Breast epithelium (tissue), 3 donors: Measurements from ENCODE around the gene TRERF1.

ENCODE experiments used
- CTCF ChIP-seq, 3 donors: fragments of 450-650 bp; IDR thresholded peaks; one replicate each; pipeline ENCODE4 v1.5.1; 2016 to 2017; ENCODE audit warnings: antibody characterized with exemption in 3 of 3, mild to moderate bottlenecking in 3 of 3, moderate library complexity in 3 of 3
- POLR2A ChIP-seq: fragments of 450-650 bp; IDR thresholded peaks from one replicate; pipeline ENCODE4 v1.6.1; 2016; ENCODE audit warnings: antibody characterized with exemption, mild to moderate bottlenecking, moderate library complexity
- POLR2AphosphoS5 ChIP-seq, 3 donors: sonication (generic); formaldehyde crosslinking; IDR thresholded peaks; one replicate each; pipeline ENCODE4 v1.6.1; 2017; ENCODE audit warnings: antibody characterized with exemption in 3 of 3

DNA sequence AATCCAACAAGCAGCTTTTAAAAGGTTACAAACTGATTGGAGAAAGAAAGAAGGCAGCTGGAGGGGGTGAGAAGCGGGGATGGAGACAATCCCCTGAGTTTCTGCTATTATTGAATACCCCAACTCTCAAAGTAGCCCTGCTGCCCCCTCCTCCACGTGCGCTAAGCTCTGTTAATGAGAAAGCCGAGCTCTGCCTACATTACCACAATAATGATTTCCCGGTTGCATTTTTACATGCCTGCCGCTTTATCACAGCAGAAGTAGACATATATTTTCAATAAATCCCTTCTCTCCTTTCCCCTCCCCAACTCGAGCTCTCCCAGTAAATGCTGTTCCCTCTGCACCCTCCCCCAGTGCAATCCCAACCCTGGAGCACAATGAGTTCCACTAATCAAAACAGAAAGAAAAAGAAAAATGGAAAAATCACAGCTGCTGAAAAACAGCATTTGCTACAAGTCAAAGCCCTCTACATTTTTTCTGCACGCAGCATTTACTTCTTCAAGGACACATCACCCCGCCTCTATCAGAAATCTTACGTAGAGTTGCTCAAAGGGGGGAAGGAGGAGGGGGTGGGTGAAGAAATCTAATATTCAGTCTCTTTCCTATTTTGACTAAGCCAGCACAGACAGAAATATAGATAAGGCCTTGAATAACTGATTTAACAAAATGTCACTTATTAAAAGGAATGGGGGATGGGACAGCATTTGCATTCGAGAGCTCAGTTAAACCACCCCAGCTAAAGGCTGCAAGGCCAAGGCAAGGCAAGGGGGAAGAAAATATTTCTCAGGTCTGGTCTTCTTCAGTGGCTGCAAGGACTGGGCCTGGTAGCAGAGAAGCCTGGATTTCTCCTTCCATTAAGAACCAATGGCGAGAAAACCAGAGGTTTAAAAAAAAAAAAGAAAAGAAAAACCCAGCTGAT is 10.7 kb downstream of the TRERF1 start:
- no peak for TF ChIP-seq CTCF (IDR thresholded peaks at IDR 0.05)
- TF ChIP-seq POLR2A = no peak
- no peak for TF ChIP-seq POLR2AphosphoS5 (IDR thresholded peaks at IDR 0.05)
